ENCODE results near the gene SMURF2.
"Not testable (repeated sequence)": the region's sequence is repeated elsewhere in the genome, so short reads cannot be mapped to it uniquely, and the experiment has no call there.

SMURF2 gene

DNA sequence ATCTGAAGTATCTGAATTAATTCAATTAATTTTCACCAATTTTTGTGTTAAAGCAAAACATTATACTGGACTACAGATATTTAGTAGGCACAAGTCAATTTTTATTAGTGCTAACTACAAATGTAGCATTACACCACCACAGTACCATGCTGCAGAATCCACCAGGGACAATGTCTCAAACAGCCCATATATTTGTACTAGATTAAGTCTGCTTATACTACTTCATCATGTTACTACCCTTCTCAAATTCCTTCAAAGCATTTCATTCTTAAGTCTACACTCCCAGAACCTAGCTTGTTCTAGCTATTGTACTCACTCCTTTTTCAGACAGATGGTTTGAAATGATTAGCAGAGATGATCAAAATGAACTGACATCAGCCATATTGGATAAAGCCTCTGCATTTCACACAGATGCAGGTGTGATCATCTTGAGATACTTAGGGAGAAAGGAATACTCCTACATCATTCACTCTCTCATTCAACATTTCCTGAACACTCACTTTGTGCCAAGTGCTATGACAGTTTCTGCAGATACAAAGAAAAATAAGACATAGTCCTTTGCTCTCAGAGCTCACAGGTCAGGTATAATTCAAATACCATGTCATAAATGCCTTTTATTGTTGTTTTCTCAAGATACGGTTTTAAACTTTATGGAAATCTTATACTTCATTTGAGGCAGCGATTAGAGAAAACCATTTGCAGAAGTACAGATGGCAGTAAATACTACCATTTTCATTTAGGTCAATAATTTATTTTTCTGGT is 47.7 kb downstream of the SMURF2 start:
- H3K4me3 ChIP-seq (ENCODE audit: low read depth, low read length), result no peak overlapping the region
- TF ChIP-seq, protein P1, sequence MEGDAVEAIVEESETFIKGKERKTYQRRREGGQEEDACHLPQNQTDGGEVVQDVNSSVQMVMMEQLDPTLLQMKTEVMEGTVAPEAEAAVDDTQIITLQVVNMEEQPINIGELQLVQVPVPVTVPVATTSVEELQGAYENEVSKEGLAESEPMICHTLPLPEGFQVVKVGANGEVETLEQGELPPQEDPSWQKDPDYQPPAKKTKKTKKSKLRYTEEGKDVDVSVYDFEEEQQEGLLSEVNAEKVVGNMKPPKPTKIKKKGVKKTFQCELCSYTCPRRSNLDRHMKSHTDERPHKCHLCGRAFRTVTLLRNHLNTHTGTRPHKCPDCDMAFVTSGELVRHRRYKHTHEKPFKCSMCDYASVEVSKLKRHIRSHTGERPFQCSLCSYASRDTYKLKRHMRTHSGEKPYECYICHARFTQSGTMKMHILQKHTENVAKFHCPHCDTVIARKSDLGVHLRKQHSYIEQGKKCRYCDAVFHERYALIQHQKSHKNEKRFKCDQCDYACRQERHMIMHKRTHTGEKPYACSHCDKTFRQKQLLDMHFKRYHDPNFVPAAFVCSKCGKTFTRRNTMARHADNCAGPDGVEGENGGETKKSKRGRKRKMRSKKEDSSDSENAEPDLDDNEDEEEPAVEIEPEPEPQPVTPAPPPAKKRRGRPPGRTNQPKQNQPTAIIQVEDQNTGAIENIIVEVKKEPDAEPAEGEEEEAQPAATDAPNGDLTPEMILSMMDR (IDR thresholded peaks at IDR 0.05; ENCODE audit: low read depth, low read length), result no peak
- no peak for DNase-seq (ENCODE audit: low read depth, low spot score)
- in situ Hi-C loops (cut with HindIII; ENCODE audit: low sequenced_read_pairs), result no loop called here

DNA sequence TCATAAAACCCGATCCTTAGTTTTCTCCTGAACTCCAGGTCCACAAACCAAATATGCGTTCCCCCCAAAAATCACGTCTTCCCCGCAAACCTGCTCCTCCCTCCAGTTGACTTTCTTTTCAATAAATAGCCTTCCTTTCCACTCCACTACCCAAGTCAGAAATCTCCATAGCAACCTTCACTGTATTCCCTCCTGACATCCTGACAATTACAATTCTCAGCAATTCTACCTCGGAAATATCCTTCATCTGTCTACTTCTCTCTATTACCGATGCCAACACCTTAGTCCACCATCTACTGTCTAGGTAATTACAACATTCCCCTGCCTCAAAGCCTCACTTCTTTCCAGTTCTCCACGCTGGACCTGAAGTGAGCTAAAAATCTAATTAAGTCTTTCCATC is 50.7 kb downstream of the SMURF2 start:
- TF ChIP-seq, protein P1 (IDR thresholded peaks at IDR 0.05; ENCODE audit: low read depth, low read length), result no peak
- in situ Hi-C loops (cut with HindIII; ENCODE audit: low sequenced_read_pairs), result no loop called here
- no peak overlapping the region for H3K4me3 ChIP-seq (ENCODE audit: low read depth, low read length)
- DNase-seq (ENCODE audit: low read depth, low spot score), result no peak

DNA sequence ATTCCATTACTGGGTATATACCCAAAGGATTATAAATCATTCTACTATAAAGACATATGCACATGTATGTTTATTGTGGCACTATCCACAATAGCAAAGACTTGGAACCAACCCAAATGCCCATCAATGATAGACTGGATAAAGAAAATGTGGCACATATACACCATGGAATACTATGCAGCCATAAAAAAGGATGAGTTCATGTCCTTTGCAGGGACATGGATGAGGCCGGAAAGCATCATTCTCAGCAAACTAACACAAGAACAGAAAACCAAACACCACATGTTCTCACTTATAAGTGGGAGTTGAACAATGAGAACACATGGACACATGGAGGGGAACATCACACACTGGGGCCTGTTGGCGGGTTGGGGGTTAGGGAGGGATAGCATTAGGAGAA is 51.9 kb downstream of the SMURF2 start:
- DNase-seq (ENCODE audit: low read depth, low spot score); H3K4me3 ChIP-seq (ENCODE audit: low read depth, low read length); in situ Hi-C loops (cut with HindIII; ENCODE audit: low sequenced_read_pairs): not testable (repeated sequence)

- TF ChIP-seq, protein P1 (IDR thresholded peaks at IDR 0.05; ENCODE audit: low read depth, low read length), result no peak
- in situ Hi-C loops (cut with HindIII; ENCODE audit: low sequenced_read_pairs), result no loop called here
- no peak overlapping the region for H3K4me3 ChIP-seq (ENCODE audit: low read depth, low read length)
- peak; percentile 51 for DNase-seq (ENCODE audit: low read depth, low spot score)
Measured at GRCh38 chr17:64608571-64608981, 53.5 kb downstream of the SMURF2 start.

- in situ Hi-C loops (cut with HindIII; ENCODE audit: low sequenced_read_pairs), result no loop called here
- peak; percentile 33 for DNase-seq (ENCODE audit: low read depth, low spot score)
- no peak overlapping the region for H3K4me3 ChIP-seq (ENCODE audit: low read depth, low read length)
- TF ChIP-seq, protein P1 (IDR thresholded peaks at IDR 0.05; ENCODE audit: low read depth, low read length), result no peak
Measured at GRCh38 chr17:64607862-64608565, 54.1 kb downstream of the SMURF2 start.

DNA sequence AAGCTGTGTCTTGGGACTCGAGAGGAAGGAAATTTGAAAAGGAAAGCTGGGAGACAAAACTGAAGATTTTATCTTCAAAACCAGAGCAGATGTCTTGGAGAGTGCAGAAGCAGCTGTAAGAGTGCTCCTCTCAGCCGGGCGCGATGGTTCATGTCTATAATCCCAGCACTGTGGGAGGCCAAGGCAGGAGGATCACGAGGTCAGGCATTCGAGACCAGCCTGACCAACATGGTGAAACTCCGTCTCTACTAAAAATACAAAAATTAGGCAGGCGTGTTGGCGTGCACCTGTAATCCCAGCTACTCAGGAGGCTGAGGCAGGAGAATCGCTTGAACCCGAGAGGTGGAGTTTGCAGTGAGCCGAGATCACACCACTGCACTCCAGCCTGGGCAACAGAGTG is 57.6 kb downstream of the SMURF2 start:
- H3K4me3 ChIP-seq (ENCODE audit: low read depth, low read length); in situ Hi-C loops (cut with HindIII; ENCODE audit: low sequenced_read_pairs); DNase-seq (ENCODE audit: low read depth, low spot score): not testable (repeated sequence)

- DNase-seq (ENCODE audit: low read depth, low spot score), result no peak
- H3K4me3 ChIP-seq (ENCODE audit: low read depth, low read length), result no peak overlapping the region
- TF ChIP-seq, protein P1 (IDR thresholded peaks at IDR 0.05; ENCODE audit: low read depth, low read length), result no peak
- in situ Hi-C loops (cut with HindIII; ENCODE audit: low sequenced_read_pairs), result no loop called here
Measured at GRCh38 chr17:64603987-64604386, 58.1 kb downstream of the SMURF2 start.

Data from astrocyte of the spinal cord (primary cell).